GM12878 (cell line): ENCODE results near the gene ALDH1A3. TPM values are rescaled to one million over a fixed set of nuclear protein-coding genes. Genes with fewer than 3 reads are reported as not detected.

Experiments used
- ATF2 ChIP-seq: IDR thresholded peaks from 2 replicates; pipeline ENCODE4 v1.6.1; 2012; ENCODE audit warnings: low read length, inconsistent platforms
- ATF7 ChIP-seq: fragments of 450-650 bp; IDR thresholded peaks from 2 replicates; pipeline ENCODE4 v1.6.1; 2016; ENCODE audit warnings: low read depth, mild to moderate bottlenecking
- E2F4 ChIP-seq: IDR thresholded peaks from 2 replicates; pipeline ENCODE4 v1.6.1; 2012; ENCODE audit warnings: low read depth, low read length, improper control_type of control experiment
- EGR1 ChIP-seq, 2 experiments: IDR thresholded peaks; 1 replicate in 1 of 2; 2 replicates in 1 of 2; pipeline ENCODE4 v1.6.1; 2011 to 2012; ENCODE audit warnings: low read depth in 2 of 2, low read length in 2 of 2, borderline replicate concordance in 1 of 2, mild to moderate bottlenecking in 1 of 2, moderate library complexity in 1 of 2
- ELK1 ChIP-seq: IDR thresholded peaks from 2 replicates; pipeline ENCODE4 v1.6.1; 2012; ENCODE audit warnings: low read depth, low read length, improper control_type of control experiment
- EZH2 ChIP-seq: IDR thresholded peaks from 2 replicates; pipeline ENCODE4 v1.6.1; 2012; ENCODE audit warnings: low read depth, mild to moderate bottlenecking, control low read depth, inconsistent platforms, low read length, borderline replicate concordance; ENCODE audit not compliant: control insufficient read depth
- FOS ChIP-seq: IDR thresholded peaks from 3 replicates; pipeline ENCODE4 v1.6.1; 2011; ENCODE audit warnings: borderline replicate concordance; ENCODE audit not compliant: insufficient read length; ENCODE audit errors: extremely low read depth
- FOXK2 ChIP-seq: fragments of 450-650 bp; IDR thresholded peaks from 2 replicates; pipeline ENCODE4 v1.6.1; 2017; ENCODE audit warnings: mild to moderate bottlenecking, moderate library complexity
- GATAD2B ChIP-seq: fragments of 450-650 bp; conservative IDR thresholded peaks from 2 replicates; pipeline ENCODE4 v1.6.1; 2017; ENCODE audit warnings: low read depth, mild to moderate bottlenecking, moderate library complexity
- HCFC1 ChIP-seq: fragments of 150-350 bp; IDR thresholded peaks from 2 replicates; pipeline ENCODE4 v1.6.1; 2014; ENCODE audit warnings: low read length
- HSF1 ChIP-seq: fragments of 150-350 bp; IDR thresholded peaks from 2 replicates; pipeline ENCODE4 v1.6.1; 2014; ENCODE audit warnings: mild to moderate bottlenecking, low read depth, low read length
- KAT2A ChIP-seq: conservative IDR thresholded peaks from 2 replicates; pipeline ENCODE4 v1.6.1; 2011; ENCODE audit warnings: low read depth, low read length; ENCODE audit not compliant: control insufficient read depth
- NFYA ChIP-seq: IDR thresholded peaks from 2 replicates; pipeline ENCODE4 v1.6.1; 2011; ENCODE audit warnings: low read depth, mild to moderate bottlenecking, low read length, improper control_type of control experiment, borderline replicate concordance
- NRF1 ChIP-seq: conservative IDR thresholded peaks from 2 replicates; pipeline ENCODE4 v1.6.1; 2011; ENCODE audit warnings: mild to moderate bottlenecking, low read depth, low read length, improper control_type of control experiment
- PBX3 ChIP-seq: IDR thresholded peaks from 2 replicates; pipeline ENCODE4 v1.6.1; 2011; ENCODE audit warnings: mild to moderate bottlenecking, low read depth, low read length, moderate library complexity; ENCODE audit not compliant: insufficient replicate concordance
- RUNX3 ChIP-seq: IDR thresholded peaks from 2 replicates; pipeline ENCODE4 v1.6.1; 2012; ENCODE audit warnings: low read length, inconsistent platforms
- SMARCA5 ChIP-seq: fragments of 450-650 bp; IDR thresholded peaks from 2 replicates; pipeline ENCODE4 v1.6.1; 2017; ENCODE audit warnings: mild to moderate bottlenecking
- STAT1 ChIP-seq: fragments of 450-650 bp; conservative IDR thresholded peaks from 2 replicates; pipeline ENCODE4 v1.6.1; 2014; ENCODE audit warnings: antibody characterized with exemption, mild to moderate bottlenecking
- TBL1XR1 ChIP-seq: IDR thresholded peaks from 2 replicates; pipeline ENCODE4 v1.6.1; 2012; ENCODE audit warnings: low read depth, low read length, improper control_type of control experiment
- polyA plus RNA-seq, 11 experiments: library from polyadenylated mRNA; depleted of rRNA in 4 of 11; unstranded in 6 of 11; stranded (reverse) in 5 of 11; fragments of >200 nt; fragmentation: Nextera tagmentation in 4 of 11; fragmentation: Illumina TruSeq in 1 of 11; extraction: Ambion mirVana in 4 of 11; extraction: Trizol in 1 of 11; gene quantifications; 1 replicate in 1 of 11; 2 replicates in 10 of 11; pipeline versions ENCODE4 v1.2.1 to v1.2.3, GENCODE V29; 2011 to 2016; ENCODE audit warnings: inconsistent platforms in 2 of 11, missing spikeins in 2 of 11, low read depth in 1 of 11
- total RNA-seq, 4 experiments: library from RNA; depleted of rRNA in 3 of 4; stranded (reverse); fragments of >200 nt in 3 of 4; fragmentation: Illumina TruSeq in 1 of 4; extraction: Trizol in 1 of 4; gene quantifications; 2 replicates each; pipeline versions ENCODE4 v1.2.1 to v1.2.3, GENCODE V29; 2013 to 2021

ALDH1A3 gene
- total and polyA plus RNA-seq, 10 of the 15 experiments (the other 5 are each of a cell fraction or from before 2014, with no cell fraction given), result 0.06 to 0.69 (median 0.18) TPM

- TF ChIP-seq E2F4 (no peak), HSF1 (no peak), PBX3 (no peak), EZH2 (no peak), RUNX3 (peak; percentile 51; the same call in 1 of the 2 replicates), STAT1 (no peak), KAT2A (no peak), HCFC1 (no peak), NFYA (no peak), EGR1 (IDR thresholded peaks at IDR 0.05; ENCODE audit: borderline replicate concordance in 1 of 2, low read depth in 2 of 2, low read length in 2 of 2) (no peak), ELK1 (no peak), GATAD2B (no peak), NRF1 (no peak), TBL1XR1 (no peak), ATF2 (no peak), SMARCA5 (no peak), ATF7 (peak; percentile 10; the same call in 1 of the 2 replicates), FOS (no peak), FOXK2 (no peak)
Observed at GRCh38 chr15:100940767-100941379, 61.2 kb downstream of the ALDH1A3 start (continued).
